Muscle layer of duodenum (tissue), 2 donors: ENCODE data around the gene HOXB7.

ENCODE experiments used
- H3K27ac ChIP-seq: one replicate; pipeline ENCODE4 v1.7.0; 2013; ENCODE audit warnings: mild to moderate bottlenecking, low read length
- H3K27me3 ChIP-seq: one replicate; pipeline ENCODE4 v1.7.0; 2013; ENCODE audit warnings: low read depth, mild to moderate bottlenecking, control low read depth, low read length
- H3K36me3 ChIP-seq, 2 donors: one replicate each; pipeline ENCODE4 v1.7.0; 2013; ENCODE audit warnings: low read length in 2 of 2, control low read depth in 1 of 2, mild to moderate bottlenecking in 1 of 2; ENCODE audit not compliant: insufficient read depth in 2 of 2, control insufficient read depth in 1 of 2
- H3K4me1 ChIP-seq, 2 donors: one replicate each; pipeline ENCODE4 v1.7.0; 2013; ENCODE audit warnings: low read length in 2 of 2, mild to moderate bottlenecking in 2 of 2, control low read depth in 1 of 2, moderate library complexity in 1 of 2; ENCODE audit not compliant: insufficient read depth in 2 of 2, control insufficient read depth in 1 of 2
- H3K4me3 ChIP-seq, 2 donors: one replicate each; pipeline ENCODE4 v1.7.0; 2013; ENCODE audit warnings: low read length in 2 of 2, low read depth in 1 of 2, mild to moderate bottlenecking in 1 of 2
- H3K9me3 ChIP-seq, 2 donors: one replicate each; pipeline ENCODE4 v1.7.0; 2013; ENCODE audit warnings: low read length in 2 of 2, control low read depth in 1 of 2, mild to moderate bottlenecking in 1 of 2; ENCODE audit not compliant: control insufficient read depth in 1 of 2
- donor health status: healthy.

Gene HOXB7

GRCh38 chr17:48601539-48602425 is 9.0 kb downstream of the HOXB7 start:
- Histone ChIP-seq H3K27me3 (peaks cover 24% of the 10 kb centered on the region), H3K4me3 (no peak overlapping the region), H3K36me3 (peaks cover 0 to 5% of the 10 kb centered on the region in 2 donors), H3K9me3 (no peaks in the 10 kb centered on the region), H3K4me1 (peaks cover 0 to 13% of the 10 kb centered on the region in 2 donors), H3K27ac (no peak overlapping the region)

GRCh38 chr17:48601207-48601538 is 9.6 kb downstream of the HOXB7 start:
- Histone ChIP-seq H3K4me1 (peaks cover 0 to 19% of the 10 kb centered on the region in 2 donors), H3K4me3 (no peak overlapping the region), H3K27ac (no peak overlapping the region)

GRCh38 chr17:48600244-48601098 is 10.3 kb downstream of the HOXB7 start:
- no peaks in the 10 kb centered on the region for H3K9me3 ChIP-seq
- H3K27ac ChIP-seq: no peak overlapping the region
- H3K4me3 ChIP-seq: no peak overlapping the region
- peaks cover 0 to 26% of the 10 kb centered on the region in 2 donors for H3K4me1 ChIP-seq
- H3K27me3 ChIP-seq: peaks cover 24% of the 10 kb centered on the region
- H3K36me3 ChIP-seq: no peaks in the 10 kb centered on the region

More at GRCh38 chr17:48601207-48601538, 9.6 kb downstream of the HOXB7 start:
- Histone ChIP-seq H3K36me3 (no peaks in the 10 kb centered on the region), H3K9me3 (no peaks in the 10 kb centered on the region), H3K27me3 (peaks cover 24% of the 10 kb centered on the region)

GRCh38 chr17:48599354-48599753 is 11.5 kb downstream of the HOXB7 start:
- no peak overlapping the region for H3K27ac ChIP-seq
- H3K36me3 ChIP-seq: no peaks in the 10 kb centered on the region
- peaks cover 23% of the 10 kb centered on the region for H3K27me3 ChIP-seq
- no peaks in the 10 kb centered on the region for H3K9me3 ChIP-seq
- no peak overlapping the region for H3K4me3 ChIP-seq
- H3K4me1 ChIP-seq: peaks cover 7 to 37% of the 10 kb centered on the region in 2 donors

GRCh38 chr17:48598736-48599135 is 12.1 kb downstream of the HOXB7 start:
- H3K27ac ChIP-seq: no peak overlapping the region
- no peaks in the 10 kb centered on the region for H3K9me3 ChIP-seq
- peak overlapping the region in 1 of 2 donors; percentile 60 for H3K4me3 ChIP-seq
- no peaks in the 10 kb centered on the region for H3K36me3 ChIP-seq
- H3K27me3 ChIP-seq: peaks cover 24% of the 10 kb centered on the region
- H3K4me1 ChIP-seq: peaks cover 11 to 38% of the 10 kb centered on the region in 2 donors

GRCh38 chr17:48597778-48598631 is 12.8 kb downstream of the HOXB7 start:
- H3K27me3 ChIP-seq: peaks cover 24% of the 10 kb centered on the region
- H3K4me3 ChIP-seq: peak overlapping the region; percentile 60 to 74
- peak overlapping the region; percentile 73 for H3K27ac ChIP-seq
- H3K4me1 ChIP-seq: peaks cover 11 to 37% of the 10 kb centered on the region in 2 donors
- H3K36me3 ChIP-seq: no peaks in the 10 kb centered on the region
- no peaks in the 10 kb centered on the region for H3K9me3 ChIP-seq

GRCh38 chr17:48597528-48597777 is 13.4 kb downstream of the HOXB7 start:
- peaks cover 11 to 31% of the 10 kb centered on the region in 2 donors for H3K4me1 ChIP-seq
- peak overlapping the region; percentile 60 to 74 for H3K4me3 ChIP-seq
- peaks cover 24% of the 10 kb centered on the region for H3K27me3 ChIP-seq

GRCh38 chr17:48596735-48597527 is 13.9 kb downstream of the HOXB7 start:
- Histone ChIP-seq H3K27ac (peak overlapping the region; percentile 73), H3K4me3 (peak overlapping the region; percentile 60 to 74), H3K4me1 (peaks cover 11 to 26% of the 10 kb centered on the region in 2 donors), H3K36me3 (no peaks in the 10 kb centered on the region), H3K27me3 (peaks cover 23% of the 10 kb centered on the region), H3K9me3 (no peaks in the 10 kb centered on the region)

More at GRCh38 chr17:48597528-48597777, 13.4 kb downstream of the HOXB7 start:
- Histone ChIP-seq H3K9me3 (no peaks in the 10 kb centered on the region), H3K27ac (peak overlapping the region; percentile 73), H3K36me3 (no peaks in the 10 kb centered on the region)

- Histone ChIP-seq H3K4me3 (peak overlapping the region; percentile 60 to 74), H3K9me3 (no peaks in the 10 kb centered on the region), H3K27me3 (peaks cover 15% of the 10 kb centered on the region), H3K4me1 (peaks cover 11 to 29% of the 10 kb centered on the region in 2 donors), H3K27ac (peak overlapping the region; percentile 73), H3K36me3 (no peaks in the 10 kb centered on the region)
Observed at GRCh38 chr17:48596000-48596734, 14.7 kb downstream of the HOXB7 start.
